A549 (cell line): ENCODE results near the gene CELF2.
"Not testable (repeated sequence)": the region's sequence is repeated elsewhere in the genome, so short reads cannot be mapped to it uniquely, and the experiment has no call there.

Source experiments
- CTCF ChIP-seq: fragments of >200 bp; sonication (Bioruptor Twin); formaldehyde crosslinking; IDR thresholded peaks from 3 replicates; pipeline ENCODE4 v1.5.1; 2016
- E2F6 ChIP-seq: IDR thresholded peaks from 2 replicates; pipeline ENCODE4 v1.6.1; 2012; ENCODE audit warnings: low read depth, borderline replicate concordance
- ELK1 ChIP-seq: fragments of 150-350 bp; IDR thresholded peaks from 2 replicates; pipeline ENCODE4 v1.6.1; 2014; ENCODE audit warnings: low read depth, mild to moderate bottlenecking, low read length
- HDAC2 ChIP-seq: fragments of 200-600 bp; sonication (generic); IDR thresholded peaks from 2 replicates; pipeline ENCODE4 v1.6.1; 2016
- KDM5A ChIP-seq: fragments of 200-600 bp; sonication (generic); IDR thresholded peaks from 2 replicates; pipeline ENCODE4 v1.6.1; 2016; ENCODE audit warnings: antibody characterized with exemption, mild to moderate bottlenecking
- MAX ChIP-seq: IDR thresholded peaks from 2 replicates; pipeline ENCODE4 v1.6.1; 2012

GRCh38 chr10:11347580-11347979 is 329.9 kb downstream of the CELF2 start:
- not testable (repeated sequence) for TF ChIP-seq ELK1, CTCF, E2F6, HDAC2, MAX, KDM5A
